MCF 10A (cell line): ENCODE measurements around the gene CCDC78. TPM values are rescaled to one million over a fixed set of nuclear protein-coding genes. Genes with fewer than 3 reads are reported as not detected.

ENCODE experiments used
- BruUV-seq: library from RNA; stranded (reverse); fragments of 400-500 nt; replicated peaks from 2 replicates; lab custom pipeline; 2021; lab: Mats Ljungman, UMichigan
- CTCF ChIA-PET: fragments of 300-600 bp; sonication (Branson Sonifier 250); formaldehyde crosslinking; extraction: SDS; loops from one replicate; lab custom pipeline; 2021; ENCODE audit warnings: antibody characterized with exemption, inconsistent platforms; lab: Yijun Ruan, JAX
- POLR2A ChIA-PET: fragments of 300-600, 350-650 bp; sonication (Branson Sonifier 250); formaldehyde crosslinking; extraction: SDS; loops from one replicate; lab custom pipeline; 2020; ENCODE audit warnings: antibody characterized with exemption, inconsistent platforms; lab: Yijun Ruan, JAX
- DNase-seq: peaks from one replicate; pipeline ENCODE4 v3.0.0-alpha.2; 2018; ENCODE audit not compliant: unreplicated experiment
- H3K27ac Mint-ChIP-seq: one replicate; pipeline ENCODE4 v1.8.0; 2022; ENCODE audit warnings: mild to moderate bottlenecking, low read depth, mixed read lengths; ENCODE audit not compliant: unreplicated experiment
- H3K27me3 Mint-ChIP-seq: one replicate; pipeline ENCODE4 v1.8.0; 2022; ENCODE audit warnings: mixed read lengths; ENCODE audit not compliant: insufficient read depth, unreplicated experiment
- H3K36me3 Mint-ChIP-seq: one replicate; pipeline ENCODE4 v1.8.0; 2022; ENCODE audit warnings: mild to moderate bottlenecking, moderate library complexity, mixed read lengths; ENCODE audit not compliant: insufficient read depth, unreplicated experiment
- H3K4me1 Mint-ChIP-seq: one replicate; pipeline ENCODE4 v1.8.0; 2022; ENCODE audit warnings: mixed read lengths; ENCODE audit not compliant: insufficient read depth, unreplicated experiment
- H3K4me3 Mint-ChIP-seq: one replicate; pipeline ENCODE4 v1.8.0; 2022; ENCODE audit warnings: mild to moderate bottlenecking, moderate library complexity, mixed read lengths; ENCODE audit not compliant: unreplicated experiment
- H3K9me3 Mint-ChIP-seq: one replicate; pipeline ENCODE4 v1.8.0; 2022; ENCODE audit warnings: mixed read lengths; ENCODE audit not compliant: unreplicated experiment
- intact Hi-C: fragments of 100-400 bp; cut with micrococcal nuclease; formaldehyde crosslinking; loops from 2 replicates; pipeline ENCODE4 v1.14.1; 2022
- total RNA-seq: library from RNA; stranded (reverse); gene quantifications from 2 replicates; pipeline ENCODE4 v1.2.3, GENCODE V29; 2022
- TF ChIP-seq, protein P1 (sequence below): fragments of 200-600 bp; IDR thresholded peaks from one replicate; pipeline ENCODE4 v1.8.0; 2022; ENCODE audit warnings: antibody characterized with exemption, mild to moderate bottlenecking; ENCODE audit not compliant: unreplicated experiment

CCDC78 gene
- total RNA-seq, 1 experiment from 2014 or later = 6.0 TPM

DNA sequence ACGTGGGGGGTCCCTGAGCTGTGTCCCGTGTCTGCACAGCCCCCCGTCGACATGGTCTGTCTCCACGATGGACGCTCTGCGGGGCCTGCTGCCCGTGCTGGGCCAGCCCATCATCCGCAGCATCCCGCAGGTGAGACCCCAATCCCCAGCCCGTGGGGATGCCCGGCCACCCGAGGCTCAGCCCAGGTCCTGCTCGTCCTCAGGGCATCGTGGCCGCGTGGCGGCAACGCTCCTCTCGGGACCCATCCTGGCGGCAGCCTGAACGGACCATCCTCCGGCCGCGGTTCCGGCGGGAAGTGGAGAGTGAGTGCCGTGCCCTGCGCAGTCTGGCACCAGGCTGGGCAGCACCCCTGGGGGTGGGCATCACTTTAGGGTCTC lies 39.2 kb upstream of the CCDC78 start:
- H3K4me3 Mint-ChIP-seq = no peak overlapping the region
- BruUV-seq = no TSS peak
- DNase-seq = no peak
- H3K36me3 Mint-ChIP-seq = no peaks in the 10 kb centered on the region
- H3K9me3 Mint-ChIP-seq = no peaks in the 10 kb centered on the region
- H3K27me3 Mint-ChIP-seq = no peaks in the 10 kb centered on the region
- H3K4me1 Mint-ChIP-seq = peaks cover 10% of the 10 kb centered on the region
- POLR2A ChIA-PET = no interaction called here
- TF ChIP-seq, protein P1, sequence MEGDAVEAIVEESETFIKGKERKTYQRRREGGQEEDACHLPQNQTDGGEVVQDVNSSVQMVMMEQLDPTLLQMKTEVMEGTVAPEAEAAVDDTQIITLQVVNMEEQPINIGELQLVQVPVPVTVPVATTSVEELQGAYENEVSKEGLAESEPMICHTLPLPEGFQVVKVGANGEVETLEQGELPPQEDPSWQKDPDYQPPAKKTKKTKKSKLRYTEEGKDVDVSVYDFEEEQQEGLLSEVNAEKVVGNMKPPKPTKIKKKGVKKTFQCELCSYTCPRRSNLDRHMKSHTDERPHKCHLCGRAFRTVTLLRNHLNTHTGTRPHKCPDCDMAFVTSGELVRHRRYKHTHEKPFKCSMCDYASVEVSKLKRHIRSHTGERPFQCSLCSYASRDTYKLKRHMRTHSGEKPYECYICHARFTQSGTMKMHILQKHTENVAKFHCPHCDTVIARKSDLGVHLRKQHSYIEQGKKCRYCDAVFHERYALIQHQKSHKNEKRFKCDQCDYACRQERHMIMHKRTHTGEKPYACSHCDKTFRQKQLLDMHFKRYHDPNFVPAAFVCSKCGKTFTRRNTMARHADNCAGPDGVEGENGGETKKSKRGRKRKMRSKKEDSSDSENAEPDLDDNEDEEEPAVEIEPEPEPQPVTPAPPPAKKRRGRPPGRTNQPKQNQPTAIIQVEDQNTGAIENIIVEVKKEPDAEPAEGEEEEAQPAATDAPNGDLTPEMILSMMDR = no peak
- CTCF ChIA-PET = interaction anchor here (1.0 kb wide), 1 partner anchor 10 kb away, joined by 3 read pairs; no protein-coding TSS in a partner anchor
- no peak overlapping the region for H3K27ac Mint-ChIP-seq
- intact Hi-C loops = no loop called here

DNA sequence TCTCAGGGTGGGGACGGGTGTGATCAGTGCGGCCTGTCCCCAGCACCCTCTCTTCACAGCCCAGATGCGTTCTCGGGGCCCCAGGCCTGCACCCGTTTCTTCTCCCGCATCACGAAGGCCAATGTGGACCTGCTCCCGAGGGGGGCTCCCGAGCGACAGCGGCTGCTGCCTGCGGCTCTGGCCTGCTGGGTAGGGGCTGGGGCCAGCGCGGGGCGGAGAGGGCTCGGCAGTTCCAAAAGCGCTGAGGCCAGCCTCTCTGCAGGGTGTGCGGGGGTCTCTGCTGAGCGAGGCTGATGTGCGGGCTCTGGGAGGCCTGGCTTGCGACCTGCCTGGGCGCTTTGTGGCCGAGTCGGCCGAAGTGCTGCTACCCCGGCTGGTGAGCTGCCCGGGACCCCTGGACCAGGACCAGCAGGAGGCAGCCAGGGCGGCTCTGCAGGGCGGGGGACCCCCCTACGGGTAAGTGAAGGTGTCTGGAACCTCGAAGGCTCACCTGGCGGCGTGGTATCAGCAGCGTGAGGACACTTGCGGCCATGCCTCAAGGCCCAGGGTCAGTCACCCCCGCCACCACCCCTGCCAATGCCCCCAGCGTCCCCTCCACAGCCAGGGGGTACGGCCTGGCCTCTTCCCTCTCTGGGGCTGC lies 38.7 kb upstream of the CCDC78 start:
- no TSS peak for BruUV-seq
- ChIA-PET POLR2A (no interaction called here), CTCF (no interaction called here)
- peaks cover 10% of the 10 kb centered on the region for H3K4me1 Mint-ChIP-seq
- H3K9me3 Mint-ChIP-seq = no peaks in the 10 kb centered on the region
- no peak overlapping the region for H3K4me3 Mint-ChIP-seq
- intact Hi-C loops = no loop called here
- DNase-seq = no peak
- no peaks in the 10 kb centered on the region for H3K36me3 Mint-ChIP-seq
- no peaks in the 10 kb centered on the region for H3K27me3 Mint-ChIP-seq
- TF ChIP-seq, protein P1 = no peak
- H3K27ac Mint-ChIP-seq = no peak overlapping the region

DNA sequence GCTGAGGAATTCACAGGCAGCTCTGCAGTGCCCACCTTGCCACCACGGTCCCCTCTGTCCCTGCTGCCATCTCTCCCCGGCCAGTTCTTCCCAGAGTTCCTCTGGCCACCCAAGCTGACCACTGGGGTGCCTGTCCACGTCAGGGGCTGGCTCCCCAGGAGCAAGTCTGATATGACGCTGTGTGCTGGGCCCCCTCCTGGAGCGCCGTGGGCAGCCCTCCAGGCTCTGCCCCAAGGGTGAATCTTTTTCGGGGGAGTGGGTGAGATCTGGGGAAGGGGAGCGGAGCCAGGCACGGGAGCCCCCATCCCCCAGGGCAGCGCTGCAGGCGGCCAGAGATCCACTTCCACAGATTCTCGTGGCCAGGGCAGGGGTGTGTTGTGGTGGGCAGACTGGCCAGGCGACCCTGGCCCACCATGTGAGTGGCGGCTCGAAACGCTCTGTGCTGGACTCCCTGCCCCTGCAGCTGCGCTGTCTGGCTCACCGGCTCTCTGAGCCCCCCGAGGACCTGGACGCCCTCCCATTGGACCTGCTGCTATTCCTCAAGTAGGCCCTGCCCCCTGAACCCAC lies 38.0 kb upstream of the CCDC78 start:
- intact Hi-C loops = no loop called here
- no TSS peak for BruUV-seq
- POLR2A ChIA-PET = no interaction called here
- DNase-seq = no peak
- Mint-ChIP-seq H3K27me3 (no peaks in the 10 kb centered on the region), H3K4me3 (no peak overlapping the region), H3K9me3 (no peaks in the 10 kb centered on the region), H3K4me1 (peaks cover 10% of the 10 kb centered on the region), H3K36me3 (no peaks in the 10 kb centered on the region), H3K27ac (no peak overlapping the region)
- CTCF ChIA-PET = no interaction called here
- TF ChIP-seq, protein P1 = no peak

DNA sequence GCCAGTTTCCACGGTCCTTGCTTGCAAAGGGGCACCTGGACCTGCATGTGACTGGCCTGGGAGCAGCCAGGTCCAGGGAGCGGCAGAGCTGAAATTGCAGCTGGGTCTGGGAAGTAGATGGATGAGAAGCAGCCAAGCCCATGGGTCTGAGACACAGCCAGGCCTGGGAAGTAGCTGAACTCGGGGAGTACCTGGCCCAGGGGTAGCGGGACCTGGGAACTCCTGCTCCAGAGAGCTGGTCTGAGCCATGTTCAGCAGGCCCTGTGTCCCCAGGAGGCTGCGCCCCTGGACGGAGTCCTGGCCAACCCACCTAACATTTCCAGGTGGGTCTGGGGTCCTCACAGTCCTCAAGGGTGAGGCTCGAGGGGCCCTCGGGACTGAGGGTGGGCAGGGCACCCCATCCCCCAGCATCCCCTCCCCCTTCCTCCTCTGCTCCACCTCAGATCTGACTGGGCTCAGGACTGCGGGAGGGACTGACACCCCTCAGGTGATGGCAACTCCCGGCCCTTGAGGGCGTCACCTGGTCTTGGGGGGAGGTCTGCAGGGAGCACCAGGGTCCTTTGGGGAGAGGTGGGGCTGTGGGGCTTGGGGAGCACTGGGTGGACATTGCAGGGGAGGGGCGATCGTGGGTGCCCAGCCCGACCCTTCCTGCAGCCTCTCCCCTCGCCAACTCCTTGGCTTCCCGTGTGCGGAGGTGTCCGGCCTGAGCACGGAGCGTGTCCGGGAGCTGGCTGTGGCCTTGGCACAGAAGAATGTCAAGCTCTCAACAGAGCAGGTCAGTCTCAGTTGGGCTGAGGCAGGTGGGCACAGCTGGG lies 37.3 kb upstream of the CCDC78 start:
- POLR2A ChIA-PET = interaction anchor here (0.8 to 2.0 kb wide), 2 partner anchors 9 to 13 kb away, joined by 3 to 6 read pairs; no protein-coding TSS in a partner anchor
- H3K27ac Mint-ChIP-seq = no peak overlapping the region
- TF ChIP-seq, protein P1 = no peak

More for the DNA sequence above, 37.3 kb upstream of the CCDC78 start:
- Mint-ChIP-seq H3K4me3 (no peak overlapping the region), H3K27me3 (no peaks in the 10 kb centered on the region), H3K9me3 (no peaks in the 10 kb centered on the region), H3K4me1 (peaks cover 10% of the 10 kb centered on the region), H3K36me3 (no peaks in the 10 kb centered on the region)
- DNase-seq = no peak
- BruUV-seq = no TSS peak
- CTCF ChIA-PET = interaction anchor here (0.7 kb wide), 1 partner anchor 291 kb away, joined by 3 read pairs; no protein-coding TSS in a partner anchor
- intact Hi-C loops = no loop called here
